ENCODE measurements around the gene NECTIN3.

NECTIN3 gene

GRCh38 chr3:111084911-111085310, 13.3 kb downstream of the NECTIN3 start:
- DNase-seq = no peak

GRCh38 chr3:111087924-111088469, 16.4 kb downstream of the NECTIN3 start:
- DNase-seq = no peak

- no peak for DNase-seq
These were observed 25.0 kb downstream of the NECTIN3 start for GRCh38 chr3:111096487-111097209.

- no peak for DNase-seq
These were observed 32.2 kb downstream of the NECTIN3 start for GRCh38 chr3:111103807-111104206.

- no peak for DNase-seq
These were observed 35.5 kb downstream of the NECTIN3 start for GRCh38 chr3:111106993-111107661.

GRCh38 chr3:111107662-111108035, 36.0 kb downstream of the NECTIN3 start:
- no peak for DNase-seq

GRCh38 chr3:111112913-111113312, 41.3 kb downstream of the NECTIN3 start:
- DNase-seq = no peak

GRCh38 chr3:111128884-111129283, 57.3 kb downstream of the NECTIN3 start:
- no peak for DNase-seq

GRCh38 chr3:111130827-111131226, 59.2 kb downstream of the NECTIN3 start:
- DNase-seq = no peak

- no peak for DNase-seq
These were observed 62.7 kb downstream of the NECTIN3 start for GRCh38 chr3:111134302-111134701.

GRCh38 chr3:111151438-111151837, 79.8 kb downstream of the NECTIN3 start:
- DNase-seq = no peak

GRCh38 chr3:111152496-111152895, 80.9 kb downstream of the NECTIN3 start:
- no peak for DNase-seq

GRCh38 chr3:111156517-111156916, 84.9 kb downstream of the NECTIN3 start:
- DNase-seq = no peak

- no peak for DNase-seq
These were observed 87.8 kb downstream of the NECTIN3 start for GRCh38 chr3:111159391-111159790.

GRCh38 chr3:111164621-111165020, 93.0 kb downstream of the NECTIN3 start:
- no peak for DNase-seq

- no peak for DNase-seq
These were observed 93.8 kb downstream of the NECTIN3 start for GRCh38 chr3:111165411-111165810.

- DNase-seq = no peak
These were observed 101.8 kb downstream of the NECTIN3 start for GRCh38 chr3:111173328-111173900.

GRCh38 chr3:111173906-111174305, 102.3 kb downstream of the NECTIN3 start:
- DNase-seq = no peak

- DNase-seq = no peak
These were observed 118.9 kb downstream of the NECTIN3 start for GRCh38 chr3:111190518-111190917.

- DNase-seq = no peak
These were observed 121.9 kb downstream of the NECTIN3 start for GRCh38 chr3:111193472-111193871.

- no peak for DNase-seq
These were observed 122.4 kb downstream of the NECTIN3 start for GRCh38 chr3:111194048-111194447.

- DNase-seq = no peak
These were observed 125.9 kb downstream of the NECTIN3 start for GRCh38 chr3:111197485-111197884.

- DNase-seq = no peak
These were observed 128.4 kb downstream of the NECTIN3 start for GRCh38 chr3:111200027-111200426.

Measured in GOT3 (cell line).